Hippocampal formation (tissue), 2 donors: ENCODE data around the gene MLPH.

Experiments used
- DNase-seq, 2 donors: peaks; one replicate each; lab custom pipeline; 2025; lab: John Stamatoyannopoulos, UW

Gene MLPH

GRCh38 chr2:237486819-237487448, at the start of gene MLPH:
Gene MLPH (plus strand): TSS chr2:237487251. CDS start chr2:237493427, 6,176 bp downstream.
- DNase-seq, result no peak

GRCh38 chr2:237437566-237437965, 49.5 kb upstream of the MLPH start:
- DNase-seq, result no peak

- no peak for DNase-seq
These were observed 48.7 kb upstream of the MLPH start for GRCh38 chr2:237438080-237438940.

GRCh38 chr2:237440819-237441281, 46.2 kb upstream of the MLPH start:
- DNase-seq, result no peak

- peak in 1 of 2 donors; percentile 11 for DNase-seq
These were observed 45.3 kb upstream of the MLPH start for GRCh38 chr2:237441605-237442274.

GRCh38 chr2:237444071-237444470, 43.0 kb upstream of the MLPH start:
- no peak for DNase-seq

- DNase-seq, result no peak
These were observed 41.3 kb upstream of the MLPH start for GRCh38 chr2:237445611-237446337.

- no peak for DNase-seq
These were observed 40.7 kb upstream of the MLPH start for GRCh38 chr2:237446338-237446665.

- DNase-seq, result no peak
These were observed 39.6 kb upstream of the MLPH start for GRCh38 chr2:237447496-237447895.

- DNase-seq, result no peak
These were observed 38.9 kb upstream of the MLPH start for GRCh38 chr2:237448171-237448570.

GRCh38 chr2:237448626-237449025, 38.4 kb upstream of the MLPH start:
- no peak for DNase-seq

GRCh38 chr2:237449193-237449881, 37.7 kb upstream of the MLPH start:
- DNase-seq, result peak in 1 of 2 donors; percentile 8

GRCh38 chr2:237450108-237450507, 36.9 kb upstream of the MLPH start:
- DNase-seq, result no peak

GRCh38 chr2:237450583-237450982, 36.5 kb upstream of the MLPH start:
- no peak for DNase-seq

- no peak for DNase-seq
These were observed 35.2 kb upstream of the MLPH start for GRCh38 chr2:237451643-237452469.

- no peak for DNase-seq
These were observed 34.2 kb upstream of the MLPH start for GRCh38 chr2:237452861-237453260.

GRCh38 chr2:237453671-237454070, 33.4 kb upstream of the MLPH start:
- no peak for DNase-seq

GRCh38 chr2:237455764-237456163, 31.3 kb upstream of the MLPH start:
- DNase-seq, result no peak

- no peak for DNase-seq
These were observed 30.7 kb upstream of the MLPH start for GRCh38 chr2:237456200-237456843.

GRCh38 chr2:237457388-237457941, 29.6 kb upstream of the MLPH start:
- DNase-seq, result no peak
